ENCODE data around the gene CEL.

The CEL gene

GRCh38 chr9:133063159-133063499, 1.3 kb downstream of the CEL start:
- no peak for DNase-seq (ENCODE audit: low read depth)
- no peak overlapping the region for H3K4me3 ChIP-seq (ENCODE audit: control insufficient read depth, low read depth, low read length)
- TF ChIP-seq CTCF (conservative IDR thresholded peaks at IDR 0.05; ENCODE audit: control insufficient read depth, insufficient read depth, low read depth, low read length): no peak

- no peak for TF ChIP-seq CTCF (conservative IDR thresholded peaks at IDR 0.05; ENCODE audit: control insufficient read depth, insufficient read depth, low read depth, low read length)
- H3K4me3 ChIP-seq (ENCODE audit: control insufficient read depth, low read depth, low read length): no peak overlapping the region
- DNase-seq (ENCODE audit: low read depth): no peak
Observed at GRCh38 chr9:133063500-133064231, 1.9 kb downstream of the CEL start.

GRCh38 chr9:133064241-133065069, 2.7 kb downstream of the CEL start:
- no peak overlapping the region for H3K4me3 ChIP-seq (ENCODE audit: control insufficient read depth, low read depth, low read length)
- DNase-seq (ENCODE audit: low read depth): no peak
- no peak for TF ChIP-seq CTCF (conservative IDR thresholded peaks at IDR 0.05; ENCODE audit: control insufficient read depth, insufficient read depth, low read depth, low read length)

- no peak overlapping the region for H3K4me3 ChIP-seq (ENCODE audit: control insufficient read depth, low read depth, low read length)
- TF ChIP-seq CTCF (conservative IDR thresholded peaks at IDR 0.05; ENCODE audit: control insufficient read depth, insufficient read depth, low read depth, low read length): no peak
- DNase-seq (ENCODE audit: low read depth): no peak
Observed at GRCh38 chr9:133065070-133065388, 3.2 kb downstream of the CEL start.

- no peak for DNase-seq (ENCODE audit: low read depth)
- no peak for TF ChIP-seq CTCF (conservative IDR thresholded peaks at IDR 0.05; ENCODE audit: control insufficient read depth, insufficient read depth, low read depth, low read length)
- no peak overlapping the region for H3K4me3 ChIP-seq (ENCODE audit: control insufficient read depth, low read depth, low read length)
Observed at GRCh38 chr9:133066181-133066983, 4.6 kb downstream of the CEL start.

GRCh38 chr9:133067006-133067405, 5.2 kb downstream of the CEL start:
- no peak for DNase-seq (ENCODE audit: low read depth)
- no peak overlapping the region for H3K4me3 ChIP-seq (ENCODE audit: control insufficient read depth, low read depth, low read length)
- TF ChIP-seq CTCF (conservative IDR thresholded peaks at IDR 0.05; ENCODE audit: control insufficient read depth, insufficient read depth, low read depth, low read length): no peak
